Stimulated activated naive CD8-positive, alpha-beta T cell treated with anti-CD3 and anti-CD28 coated beads, Interleukin-15, Interleukin-2, amounts not matched to agents 100 ng/mL and 50 ng/mL, for 24 hours (primary cell): Measurements from ENCODE around the gene MTX2.
"Not testable (repeated sequence)": the region's sequence is repeated elsewhere in the genome, so short reads cannot be mapped to it uniquely, and the experiment has no call there.

Source experiments
- H3K27ac Mint-ChIP-seq: one replicate; pipeline ENCODE4 v1.8.0; 2021; ENCODE audit warnings: mild to moderate bottlenecking, mixed read lengths
- H3K27me3 Mint-ChIP-seq: one replicate; pipeline ENCODE4 v1.8.0; 2021; ENCODE audit warnings: mixed read lengths
- H3K36me3 Mint-ChIP-seq: one replicate; pipeline ENCODE4 v1.8.0; 2021; ENCODE audit warnings: low read depth, mixed read lengths
- H3K4me1 Mint-ChIP-seq: one replicate; pipeline ENCODE4 v1.8.0; 2021; ENCODE audit warnings: low read depth, mixed read lengths
- H3K4me3 Mint-ChIP-seq: one replicate; pipeline ENCODE4 v1.8.0; 2021; ENCODE audit warnings: mild to moderate bottlenecking, mixed read lengths
- H3K9me3 Mint-ChIP-seq: one replicate; pipeline ENCODE4 v1.8.0; 2021; ENCODE audit warnings: mixed read lengths

MTX2 gene

GRCh38 chr2:176317623-176318065 lies 48.4 kb downstream of the MTX2 start:
- H3K36me3 Mint-ChIP-seq, result peaks cover 32% of the 10 kb centered on the region
- H3K9me3 Mint-ChIP-seq, result no peaks in the 10 kb centered on the region
- H3K4me3 Mint-ChIP-seq, result no peak overlapping the region
- H3K4me1 Mint-ChIP-seq, result no peaks in the 10 kb centered on the region
- no peak overlapping the region for H3K27ac Mint-ChIP-seq
- H3K27me3 Mint-ChIP-seq, result no peaks in the 10 kb centered on the region

- no peak overlapping the region for H3K4me3 Mint-ChIP-seq
- no peaks in the 10 kb centered on the region for H3K4me1 Mint-ChIP-seq
- H3K27ac Mint-ChIP-seq, result no peak overlapping the region
- H3K27me3 Mint-ChIP-seq, result no peaks in the 10 kb centered on the region
- no peaks in the 10 kb centered on the region for H3K9me3 Mint-ChIP-seq
- H3K36me3 Mint-ChIP-seq, result peaks cover 26% of the 10 kb centered on the region
Measured at GRCh38 chr2:176321916-176322315, 52.7 kb downstream of the MTX2 start.

- Mint-ChIP-seq H3K36me3 (peaks cover 25% of the 10 kb centered on the region), H3K9me3 (no peaks in the 10 kb centered on the region), H3K4me3 (no peak overlapping the region), H3K27me3 (no peaks in the 10 kb centered on the region), H3K27ac (no peak overlapping the region), H3K4me1 (no peaks in the 10 kb centered on the region)
Measured at GRCh38 chr2:176324862-176325261, 55.6 kb downstream of the MTX2 start.

- Mint-ChIP-seq H3K27me3 (no peaks in the 10 kb centered on the region), H3K27ac (no peak overlapping the region), H3K9me3 (no peaks in the 10 kb centered on the region), H3K4me3 (no peak overlapping the region), H3K36me3 (peaks cover 20% of the 10 kb centered on the region), H3K4me1 (no peaks in the 10 kb centered on the region)
Measured at GRCh38 chr2:176325732-176326131, 56.5 kb downstream of the MTX2 start.

DNA sequence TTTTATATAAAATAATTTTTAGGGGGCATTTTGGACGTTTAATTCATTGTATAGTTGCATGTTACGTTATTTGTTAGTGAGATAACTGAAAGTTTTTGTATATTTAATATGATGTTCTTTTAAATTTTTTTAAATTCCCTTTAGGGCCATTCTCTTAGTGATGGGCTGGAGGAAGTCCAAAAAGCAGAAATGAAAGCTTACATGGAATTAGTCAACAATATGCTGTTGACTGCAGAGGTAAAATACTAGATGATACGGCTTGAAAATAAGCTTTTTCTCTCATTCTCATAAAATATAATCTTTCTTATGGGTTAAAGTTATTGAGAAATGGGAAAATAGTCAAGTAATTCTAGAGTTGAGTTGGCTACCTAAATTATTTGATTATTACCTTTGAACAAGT lies 58.9 kb downstream of the MTX2 start:
- Mint-ChIP-seq H3K9me3 (no peaks in the 10 kb centered on the region), H3K36me3 (peaks cover 31% of the 10 kb centered on the region), H3K27me3 (no peaks in the 10 kb centered on the region), H3K27ac (no peak overlapping the region), H3K4me1 (no peaks in the 10 kb centered on the region), H3K4me3 (no peak overlapping the region)

DNA sequence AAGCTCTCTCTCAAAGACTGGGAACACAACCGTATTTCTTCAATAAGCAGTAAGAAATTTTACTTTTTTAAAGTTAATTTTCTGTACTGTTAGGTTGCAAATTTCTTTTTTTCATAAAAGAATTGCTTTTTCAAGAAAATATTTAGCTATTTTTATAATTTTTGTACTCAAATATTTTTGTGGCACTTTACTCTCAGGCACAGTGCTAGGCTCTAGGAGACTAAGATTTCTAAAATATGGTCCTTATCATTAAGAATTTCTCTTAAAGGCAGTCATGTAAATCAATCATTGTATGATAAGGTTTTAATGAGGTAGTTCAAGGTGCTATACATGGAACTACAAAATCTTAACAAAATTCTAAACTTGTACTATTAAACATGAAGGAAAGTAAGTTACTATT lies 61.4 kb downstream of the MTX2 start:
- no peaks in the 10 kb centered on the region for H3K9me3 Mint-ChIP-seq
- no peak overlapping the region for H3K27ac Mint-ChIP-seq
- peaks cover 25% of the 10 kb centered on the region for H3K36me3 Mint-ChIP-seq
- H3K4me1 Mint-ChIP-seq, result no peaks in the 10 kb centered on the region
- no peak overlapping the region for H3K4me3 Mint-ChIP-seq
- no peaks in the 10 kb centered on the region for H3K27me3 Mint-ChIP-seq

DNA sequence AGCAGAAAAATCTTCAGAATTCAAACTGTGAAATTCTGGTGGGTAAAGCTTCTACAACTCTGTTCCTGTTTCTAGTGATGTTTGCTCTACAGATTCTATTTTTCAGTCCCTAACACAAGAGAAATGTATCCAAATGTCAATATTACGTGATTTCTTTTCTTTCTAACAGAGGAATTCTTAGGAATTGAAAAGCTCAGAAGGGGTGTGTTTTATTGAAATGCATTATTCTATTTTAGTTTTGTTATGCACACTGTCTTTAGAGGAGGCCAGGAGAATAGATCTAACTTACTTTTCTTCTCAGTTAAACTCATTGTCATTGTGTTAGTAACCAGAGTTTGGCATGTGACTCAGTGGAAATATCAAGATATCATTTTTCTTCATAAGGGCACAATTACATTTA lies 62.4 kb downstream of the MTX2 start:
- Mint-ChIP-seq H3K27ac (no peak overlapping the region), H3K36me3 (peaks cover 25% of the 10 kb centered on the region), H3K4me1 (no peaks in the 10 kb centered on the region)

DNA sequence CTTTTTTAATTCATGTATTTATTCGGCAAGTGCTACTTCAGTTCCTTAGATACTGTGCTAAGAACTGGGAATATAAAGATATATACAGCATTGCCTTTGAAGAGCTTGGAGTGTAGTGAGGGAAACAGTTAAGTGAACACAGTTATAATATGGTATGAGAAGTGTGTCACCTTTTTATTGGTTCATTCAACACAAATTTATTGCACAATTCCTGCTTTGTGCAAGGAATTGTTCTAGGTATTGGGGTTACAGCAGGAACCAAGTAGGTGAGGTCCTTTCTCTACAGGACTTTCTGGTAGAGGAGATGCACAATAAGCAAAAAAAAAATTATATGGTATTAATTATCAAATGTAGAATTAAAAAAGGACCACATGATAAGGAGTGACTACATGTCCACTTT lies 65.5 kb downstream of the MTX2 start:
- no peaks in the 10 kb centered on the region for H3K9me3 Mint-ChIP-seq
- H3K36me3 Mint-ChIP-seq, result peaks cover 38% of the 10 kb centered on the region
- no peak overlapping the region for H3K27ac Mint-ChIP-seq
- H3K27me3 Mint-ChIP-seq, result no peaks in the 10 kb centered on the region
- no peaks in the 10 kb centered on the region for H3K4me1 Mint-ChIP-seq
- H3K4me3 Mint-ChIP-seq, result no peak overlapping the region

More for the DNA sequence above, 62.4 kb downstream of the MTX2 start:
- Mint-ChIP-seq H3K27me3 (no peaks in the 10 kb centered on the region), H3K9me3 (no peaks in the 10 kb centered on the region), H3K4me3 (no peak overlapping the region)

DNA sequence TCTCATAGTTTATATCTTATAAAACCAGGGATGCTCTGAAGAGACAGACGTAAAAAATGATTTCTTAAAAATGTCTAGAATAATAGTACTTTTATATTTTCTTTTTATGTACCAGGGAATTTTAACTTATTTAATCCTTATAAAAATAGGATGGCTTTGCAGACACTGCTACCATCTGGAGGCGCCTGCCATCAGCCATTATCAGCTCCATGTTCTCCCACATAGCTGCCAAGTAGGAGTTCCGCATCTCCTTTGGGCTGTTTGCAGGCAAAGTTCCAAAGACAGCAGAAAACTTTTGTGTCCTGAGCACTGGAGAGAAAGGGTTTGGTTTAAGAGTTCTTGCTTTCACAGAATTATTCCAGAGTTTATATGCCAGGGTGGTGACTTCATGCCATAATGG lies 69.2 kb downstream of the MTX2 start:
- no peaks in the 10 kb centered on the region for H3K9me3 Mint-ChIP-seq
- H3K4me1 Mint-ChIP-seq, result no peaks in the 10 kb centered on the region
- H3K27ac Mint-ChIP-seq, result no peak overlapping the region
- H3K36me3 Mint-ChIP-seq, result peaks cover 20% of the 10 kb centered on the region
- H3K4me3 Mint-ChIP-seq, result no peak overlapping the region
- no peaks in the 10 kb centered on the region for H3K27me3 Mint-ChIP-seq

DNA sequence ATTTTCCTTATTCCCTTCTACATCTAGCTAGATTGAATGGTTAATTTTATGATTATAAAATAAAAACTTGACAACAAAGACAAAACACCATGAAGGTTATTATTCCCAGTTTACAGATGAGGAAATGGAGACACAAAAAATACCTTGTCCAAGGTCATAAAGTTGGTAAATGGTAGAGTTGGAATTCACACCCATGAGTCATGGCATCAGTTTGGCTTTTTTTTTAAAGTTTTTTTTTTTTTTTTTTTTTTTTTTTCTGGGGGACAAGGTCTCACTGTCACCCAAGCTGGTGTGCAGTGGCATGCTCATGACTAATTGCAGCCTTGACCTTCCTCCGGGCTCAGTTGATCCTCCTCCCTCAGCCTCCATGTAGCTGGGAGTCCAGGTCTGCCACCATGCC lies 70.0 kb downstream of the MTX2 start:
- H3K27me3 Mint-ChIP-seq, result no peaks in the 10 kb centered on the region
- H3K36me3 Mint-ChIP-seq, result peaks cover 20% of the 10 kb centered on the region
- no peak overlapping the region for H3K4me3 Mint-ChIP-seq
- H3K27ac Mint-ChIP-seq, result no peak overlapping the region
- no peaks in the 10 kb centered on the region for H3K9me3 Mint-ChIP-seq
- no peaks in the 10 kb centered on the region for H3K4me1 Mint-ChIP-seq

- peaks cover 9% of the 10 kb centered on the region for H3K27me3 Mint-ChIP-seq
- no peak overlapping the region for H3K27ac Mint-ChIP-seq
- peaks cover 4% of the 10 kb centered on the region for H3K9me3 Mint-ChIP-seq
- no peaks in the 10 kb centered on the region for H3K4me1 Mint-ChIP-seq
- no peak overlapping the region for H3K4me3 Mint-ChIP-seq
- no peaks in the 10 kb centered on the region for H3K36me3 Mint-ChIP-seq
Measured at GRCh38 chr2:176356251-176356650, 87.0 kb downstream of the MTX2 start.

DNA sequence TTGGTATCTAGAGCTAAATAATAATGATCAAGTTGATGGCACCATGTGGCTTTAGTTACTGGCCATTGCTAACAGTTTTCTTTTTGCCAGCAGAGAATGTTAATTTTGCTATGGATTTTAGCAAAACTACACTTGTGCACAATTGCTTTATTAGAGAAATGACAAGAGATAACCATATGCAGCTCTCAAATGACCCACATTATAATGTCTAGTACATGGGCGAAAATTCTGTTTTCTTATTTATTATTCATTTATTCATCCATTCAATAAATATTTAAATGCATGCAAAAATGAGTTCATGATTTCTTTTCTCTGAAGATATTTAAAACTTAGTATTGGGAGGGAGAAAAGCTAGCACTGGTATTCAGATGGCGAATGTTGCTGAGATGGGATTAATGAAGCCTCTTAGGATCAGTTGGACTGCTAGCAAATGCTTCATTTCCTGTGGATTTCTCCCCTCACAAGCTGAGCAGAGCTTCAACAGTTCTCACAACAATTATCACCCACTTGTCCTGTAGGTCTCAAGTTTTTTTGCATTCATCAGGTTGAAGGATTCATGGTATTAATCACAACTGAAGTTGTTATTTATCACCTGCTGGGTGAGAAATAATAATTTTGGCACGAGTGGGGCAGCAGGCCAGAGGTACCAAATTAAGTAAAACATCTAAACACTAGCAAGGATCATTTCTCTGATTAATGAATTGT lies 95.2 kb downstream of the MTX2 start:
- no peaks in the 10 kb centered on the region for H3K36me3 Mint-ChIP-seq
- peaks cover 5% of the 10 kb centered on the region for H3K27me3 Mint-ChIP-seq
- H3K27ac Mint-ChIP-seq, result no peak overlapping the region
- H3K4me1 Mint-ChIP-seq, result no peaks in the 10 kb centered on the region
- peaks cover 5% of the 10 kb centered on the region for H3K9me3 Mint-ChIP-seq
- no peak overlapping the region for H3K4me3 Mint-ChIP-seq

GRCh38 chr2:176368349-176368748 lies 99.1 kb downstream of the MTX2 start:
- peaks cover 20% of the 10 kb centered on the region for H3K27me3 Mint-ChIP-seq
- no peak overlapping the region for H3K27ac Mint-ChIP-seq
- H3K9me3 Mint-ChIP-seq, result peaks cover 5% of the 10 kb centered on the region
- H3K4me1 Mint-ChIP-seq, result no peaks in the 10 kb centered on the region
- no peak overlapping the region for H3K4me3 Mint-ChIP-seq
- no peaks in the 10 kb centered on the region for H3K36me3 Mint-ChIP-seq

DNA sequence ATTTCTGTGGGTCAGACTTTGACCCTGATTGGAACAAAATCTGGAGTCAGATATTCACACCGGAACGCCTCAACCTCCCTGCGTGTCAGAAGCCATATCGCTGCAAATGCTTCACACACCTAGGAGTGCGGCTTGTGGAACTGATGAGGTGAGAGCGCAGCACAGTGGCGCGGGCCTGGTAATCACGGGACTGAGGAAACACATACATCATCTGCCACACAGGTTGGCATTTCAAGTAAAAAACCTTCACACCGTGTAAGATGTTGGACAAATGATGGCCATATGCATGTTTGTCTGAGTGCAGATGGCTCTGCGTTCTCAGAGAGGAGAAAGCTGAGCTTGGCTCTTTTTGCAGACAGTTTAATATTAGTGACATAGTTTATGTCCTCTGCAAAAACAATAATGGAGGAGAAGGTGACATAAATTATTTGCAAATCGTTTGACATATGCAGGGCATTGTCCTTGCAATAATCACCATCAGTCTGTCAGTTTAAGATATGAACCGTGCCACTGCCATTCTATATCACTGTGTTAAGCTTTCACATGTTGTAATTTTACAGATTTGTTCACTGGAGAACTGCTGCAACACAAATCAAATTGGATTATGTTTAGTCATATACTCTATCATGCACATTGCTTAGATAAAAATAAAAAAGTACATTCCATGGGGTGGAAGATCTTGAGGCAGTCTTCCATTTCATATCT lies 101.4 kb downstream of the MTX2 start:
- Mint-ChIP-seq H3K36me3 (no peaks in the 10 kb centered on the region), H3K27me3 (peaks cover 30% of the 10 kb centered on the region), H3K4me3 (no peak overlapping the region), H3K9me3 (peaks cover 5% of the 10 kb centered on the region), H3K27ac (no peak overlapping the region), H3K4me1 (no peaks in the 10 kb centered on the region)

DNA sequence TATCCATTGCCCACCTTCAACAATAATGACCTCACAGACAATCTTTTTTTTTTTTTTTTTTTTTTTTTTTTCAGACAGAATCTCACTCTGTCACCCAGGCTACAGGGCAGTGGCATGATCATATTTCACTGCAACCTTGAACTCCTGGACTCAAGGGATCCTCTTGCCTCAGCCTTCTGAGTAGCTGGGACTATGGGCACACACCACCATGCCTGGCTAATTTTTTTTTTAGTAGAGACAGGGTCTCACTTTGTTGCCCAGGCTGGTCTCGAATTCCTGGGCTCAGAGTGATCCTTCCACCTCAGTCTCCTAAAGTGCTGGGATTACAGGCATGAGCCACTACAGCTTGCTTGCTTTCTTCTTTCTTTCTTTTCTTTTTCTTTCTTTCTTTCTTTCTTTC lies 103.9 kb downstream of the MTX2 start:
- not testable (repeated sequence) for H3K4me1 Mint-ChIP-seq

DNA sequence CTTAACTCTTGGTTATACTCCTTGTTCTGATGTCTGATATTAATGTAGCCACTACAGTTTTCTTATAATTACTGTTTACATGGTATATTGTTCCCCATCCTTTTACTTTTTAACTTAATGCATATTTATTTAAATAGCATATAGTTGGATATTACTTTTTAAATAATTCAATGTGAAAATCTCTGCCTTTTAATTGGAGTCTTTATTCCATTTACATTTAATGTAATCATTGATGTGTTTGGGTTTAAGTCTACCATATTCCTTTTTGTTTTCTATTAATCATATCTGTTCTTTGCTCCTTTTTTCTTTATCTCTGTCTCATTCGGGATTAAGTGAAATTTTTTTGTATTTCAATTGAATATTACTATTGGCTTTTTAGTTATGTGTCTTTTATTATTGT lies 109.1 kb downstream of the MTX2 start:
- no peak overlapping the region for H3K4me3 Mint-ChIP-seq
- H3K27ac Mint-ChIP-seq, result no peak overlapping the region
- peaks cover 30% of the 10 kb centered on the region for H3K27me3 Mint-ChIP-seq
- H3K9me3 Mint-ChIP-seq, result peaks cover 5% of the 10 kb centered on the region
- H3K4me1 Mint-ChIP-seq, result no peaks in the 10 kb centered on the region
- no peaks in the 10 kb centered on the region for H3K36me3 Mint-ChIP-seq

More for the DNA sequence above, 103.9 kb downstream of the MTX2 start:
- not testable (repeated sequence) for H3K4me3 Mint-ChIP-seq, H3K27ac Mint-ChIP-seq, H3K9me3 Mint-ChIP-seq, H3K36me3 Mint-ChIP-seq
- peaks cover 32% of the 10 kb centered on the region for H3K27me3 Mint-ChIP-seq
